ENCODE data around the gene MRPL58. TPM values are rescaled to one million over a fixed set of nuclear protein-coding genes. Genes with fewer than 3 reads are reported as not detected.
"Not testable (repeated sequence)": the region's sequence is repeated elsewhere in the genome, so short reads cannot be mapped to it uniquely, and the experiment has no call there.

MRPL58 gene
- polyA plus RNA-seq (ENCODE audit: insufficient read length in 4 of 4) = 10 to 100 TPM; 26.8 to 29.3 (median 27.7) TPM

DNA sequence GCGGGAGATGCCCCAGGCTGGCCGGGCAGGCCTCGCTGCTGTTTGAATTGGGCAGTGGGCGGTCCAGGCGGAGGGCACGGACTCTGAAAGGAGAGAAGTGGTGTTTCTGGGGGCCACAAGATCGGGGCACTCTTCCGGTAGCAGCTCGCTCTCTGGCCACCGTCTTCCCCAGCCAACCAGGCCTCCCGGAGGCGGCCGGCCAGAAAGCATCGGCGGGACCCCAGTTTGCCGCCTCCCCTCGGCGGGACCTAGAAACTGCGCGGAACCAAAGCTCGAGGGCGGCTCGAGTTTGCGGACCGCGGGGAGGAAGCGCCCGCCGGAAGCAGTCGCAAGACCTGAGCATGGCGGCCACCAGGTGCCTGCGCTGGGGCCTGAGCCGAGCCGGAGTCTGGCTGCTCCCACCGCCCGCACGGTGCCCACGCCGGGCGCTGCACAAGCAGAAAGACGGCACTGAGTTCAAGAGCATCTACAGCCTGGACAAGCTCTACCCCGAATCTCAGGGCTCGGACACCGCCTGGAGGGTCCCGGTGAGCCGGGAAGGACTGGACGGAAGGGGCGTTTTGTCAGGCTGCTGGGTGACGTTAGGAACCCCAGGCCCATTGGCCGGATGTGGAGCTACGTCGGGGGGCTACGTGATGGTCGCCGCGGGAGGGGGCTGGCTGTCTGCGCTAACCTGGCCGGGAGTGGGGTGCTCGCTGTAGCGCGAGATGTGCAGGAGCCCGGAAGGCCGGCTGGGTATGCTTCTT is at the start of gene MRPL58:
TSS of gene MRPL58 (plus strand) at position 325 of the 746 bp plus-strand sequence. CDS start at position 342, 17 bp downstream.
- DNase-seq (ENCODE audit: low read depth in 4 of 4, low spot score in 2 of 4) = peak in 1 of 4 donors; percentile 87

DNA sequence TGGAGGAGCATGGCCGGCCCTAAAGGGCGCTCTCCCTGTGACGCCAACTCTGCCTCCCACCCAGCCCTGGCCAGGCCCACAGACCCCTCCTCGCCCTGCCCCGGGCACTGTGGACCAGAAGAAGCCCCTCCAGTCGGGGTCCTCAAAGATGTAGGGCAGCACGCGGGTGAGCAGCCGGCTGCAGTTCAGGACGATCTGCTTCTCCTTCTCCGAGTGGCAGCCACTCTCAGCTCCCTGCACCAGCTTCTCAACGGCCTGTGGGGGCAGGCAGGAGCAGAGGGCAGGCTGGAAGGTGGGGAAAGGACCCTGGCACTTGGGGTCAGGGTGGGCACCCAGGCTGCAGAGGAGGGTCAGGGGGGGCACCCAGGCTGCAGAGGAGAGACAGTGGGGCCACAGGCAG is 48.8 kb upstream of the MRPL58 start:
- no peak for DNase-seq (ENCODE audit: low read depth in 4 of 4, low spot score in 2 of 4)

DNA sequence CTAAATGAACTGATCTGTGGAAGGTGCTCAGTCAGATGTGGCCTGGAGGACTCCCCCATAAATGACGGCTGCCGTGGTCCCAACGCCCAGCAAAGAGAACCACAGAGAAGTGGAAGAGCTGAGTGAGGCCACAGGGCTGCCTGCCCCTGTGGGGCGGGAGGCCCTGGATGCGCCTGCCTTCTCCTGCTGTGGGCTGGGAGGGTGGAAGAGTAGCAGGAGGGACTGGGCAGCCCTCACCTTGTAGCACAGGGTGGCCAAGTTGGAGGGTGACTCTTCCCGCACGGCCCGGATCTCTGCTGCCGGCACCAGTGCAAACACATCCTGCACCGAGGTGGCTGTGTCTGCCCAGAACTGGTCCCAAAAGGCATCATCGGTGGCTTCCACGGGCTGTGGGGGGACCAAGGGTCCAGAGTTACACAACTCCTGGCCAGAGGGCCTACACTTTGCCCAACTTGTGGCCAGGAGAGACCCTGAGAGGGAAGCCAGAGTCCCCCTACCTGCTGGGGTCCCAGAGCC is 48.2 kb upstream of the MRPL58 start:
- DNase-seq (ENCODE audit: low read depth in 4 of 4, low spot score in 2 of 4) = no peak

DNA sequence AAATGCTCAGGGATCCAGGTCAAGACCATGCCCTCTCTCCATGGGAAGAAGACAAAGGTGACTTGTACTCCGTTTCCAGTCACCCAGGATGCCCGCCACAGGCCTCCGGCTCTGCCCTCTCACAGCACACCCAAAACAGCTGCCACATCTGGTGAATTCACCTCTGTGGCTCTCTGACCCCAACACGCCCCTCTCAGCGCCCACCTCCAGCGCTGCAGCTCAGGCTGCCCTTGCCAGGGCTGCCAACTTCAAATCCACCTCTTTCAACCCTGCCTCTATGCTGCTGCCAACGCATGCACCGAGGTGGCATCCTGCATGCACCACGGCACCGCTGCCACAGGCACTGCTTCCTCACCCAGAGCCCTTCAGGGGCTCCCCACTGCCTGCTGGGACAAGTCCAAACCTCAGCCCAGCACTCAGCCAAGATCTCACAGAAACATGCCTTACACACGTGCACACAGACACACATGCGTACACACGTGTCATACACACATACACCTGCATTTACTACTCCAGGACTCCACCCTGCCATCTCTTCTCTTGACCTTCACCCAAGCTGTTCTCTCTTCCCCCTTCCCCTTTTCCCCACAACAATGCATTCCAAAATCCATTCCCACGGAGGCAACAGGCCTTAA is 47.4 kb upstream of the MRPL58 start:
- no peak for DNase-seq (ENCODE audit: low read depth in 4 of 4, low spot score in 2 of 4)

DNA sequence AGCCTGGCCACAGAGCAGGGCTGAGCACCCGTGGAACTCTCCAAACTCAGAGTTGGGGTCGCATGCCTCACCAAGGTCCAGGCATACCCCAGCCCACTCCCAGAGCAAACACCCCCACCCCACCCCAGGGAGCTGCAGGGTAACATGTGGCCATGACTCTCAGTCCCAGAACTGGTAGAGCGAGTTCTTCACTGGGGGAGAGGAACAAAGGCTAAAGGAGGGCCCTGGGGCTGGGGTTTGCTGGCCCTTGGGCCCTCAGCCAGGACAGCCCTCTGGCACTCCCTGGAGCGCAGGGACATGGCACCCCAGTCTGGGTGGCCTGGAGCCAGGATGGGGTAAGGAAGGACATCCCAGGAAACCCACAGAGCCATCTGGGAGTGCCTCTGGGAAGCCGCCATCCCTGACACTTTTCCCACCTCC is 44.1 kb upstream of the MRPL58 start:
- no peak for DNase-seq (ENCODE audit: low read depth in 4 of 4, low spot score in 2 of 4)

DNA sequence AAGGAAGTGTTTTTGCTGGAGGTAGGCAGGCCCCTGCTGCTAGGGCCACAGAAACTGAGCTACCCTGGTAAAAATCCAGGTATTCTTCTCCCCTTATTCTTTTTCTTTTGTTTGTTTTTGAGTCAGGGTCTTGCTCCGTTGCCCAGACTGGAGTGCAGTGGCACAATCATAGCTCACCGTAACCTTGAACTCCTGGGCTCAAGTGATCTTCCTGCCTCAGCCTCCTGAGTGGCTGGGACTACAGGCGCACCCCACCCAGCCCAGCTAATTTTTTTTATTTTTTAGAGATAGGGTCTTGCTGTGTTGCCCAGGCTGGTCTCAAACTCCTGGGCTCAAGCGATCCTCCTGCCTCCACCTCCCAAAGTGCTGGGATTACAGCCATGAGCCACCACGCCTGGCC is 43.0 kb upstream of the MRPL58 start:
- not testable (repeated sequence) for DNase-seq (ENCODE audit: low read depth in 4 of 4, low spot score in 2 of 4)

DNA sequence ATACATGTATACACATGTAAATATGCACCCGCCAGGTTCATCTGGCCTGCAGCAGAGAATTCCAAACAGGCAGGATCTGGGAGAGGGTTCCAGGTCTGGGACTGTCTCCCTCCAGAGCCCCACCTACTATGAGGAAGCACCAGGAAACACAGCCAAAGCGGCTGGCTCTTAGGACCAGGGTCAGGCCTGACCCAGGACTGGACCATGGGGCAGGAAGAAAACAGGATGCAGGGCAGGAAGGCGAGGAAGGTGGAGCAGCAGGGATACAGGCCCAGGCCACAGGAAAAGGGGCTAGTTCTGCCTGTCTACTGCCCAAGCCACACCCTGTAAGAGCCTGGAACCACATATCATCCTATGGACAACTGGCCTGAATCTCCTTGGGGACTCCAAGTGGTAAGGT is 42.1 kb upstream of the MRPL58 start:
- DNase-seq (ENCODE audit: low read depth in 4 of 4, low spot score in 2 of 4) = no peak

DNA sequence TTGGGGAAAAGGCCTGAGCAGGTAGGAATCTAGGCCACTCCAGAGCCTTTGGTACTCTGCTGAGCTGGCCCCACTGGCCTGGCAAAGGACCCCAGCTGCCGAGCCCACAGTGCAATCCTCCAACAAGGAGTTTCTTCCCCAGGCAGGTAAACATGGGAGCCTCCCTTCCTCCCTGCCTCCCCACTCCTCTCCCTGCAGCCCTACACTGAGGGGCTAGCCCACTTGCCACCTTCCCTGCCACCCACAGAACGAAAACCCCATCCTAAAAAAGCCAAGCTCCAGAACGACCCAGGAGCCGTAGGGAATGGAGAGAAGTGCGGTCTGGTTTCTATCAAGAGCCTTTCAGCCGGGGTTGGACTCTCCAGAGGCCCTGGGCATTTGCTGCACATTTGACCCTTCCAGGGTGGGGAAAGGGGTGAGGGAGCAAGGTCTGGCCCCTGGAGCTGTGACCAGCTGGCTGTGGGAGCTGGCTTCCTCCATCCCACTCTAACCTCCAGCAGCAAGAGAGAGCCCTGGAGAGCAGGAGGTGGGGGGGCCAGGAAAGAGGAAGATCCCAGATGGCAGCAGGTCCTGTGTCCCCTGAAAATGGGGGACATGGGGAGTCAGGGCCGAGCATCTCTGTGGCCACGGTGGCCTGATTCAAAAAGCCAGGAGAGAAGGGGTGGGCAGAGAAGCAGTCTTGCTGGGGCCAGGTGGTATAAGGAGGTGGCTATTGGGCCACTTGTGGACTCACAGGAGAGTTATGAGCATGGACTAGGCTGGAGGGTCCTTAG is 41.2 kb upstream of the MRPL58 start:
- no peak for DNase-seq (ENCODE audit: low read depth in 4 of 4, low spot score in 2 of 4)

DNA sequence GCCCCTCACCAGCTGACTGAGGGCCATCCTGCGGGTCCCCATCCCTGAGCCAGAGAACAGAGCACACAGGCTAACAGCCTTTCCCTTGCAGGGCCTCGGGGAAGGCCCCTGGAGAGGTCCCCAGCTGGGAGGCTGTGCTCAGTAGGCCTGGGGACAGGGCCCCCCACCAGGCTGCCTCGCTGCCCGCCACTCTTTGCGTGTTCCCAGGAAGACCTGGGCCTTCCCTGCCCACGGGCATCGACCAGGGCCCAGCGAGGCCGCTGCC is 40.7 kb upstream of the MRPL58 start:
- DNase-seq (ENCODE audit: low read depth in 4 of 4, low spot score in 2 of 4) = no peak

DNA sequence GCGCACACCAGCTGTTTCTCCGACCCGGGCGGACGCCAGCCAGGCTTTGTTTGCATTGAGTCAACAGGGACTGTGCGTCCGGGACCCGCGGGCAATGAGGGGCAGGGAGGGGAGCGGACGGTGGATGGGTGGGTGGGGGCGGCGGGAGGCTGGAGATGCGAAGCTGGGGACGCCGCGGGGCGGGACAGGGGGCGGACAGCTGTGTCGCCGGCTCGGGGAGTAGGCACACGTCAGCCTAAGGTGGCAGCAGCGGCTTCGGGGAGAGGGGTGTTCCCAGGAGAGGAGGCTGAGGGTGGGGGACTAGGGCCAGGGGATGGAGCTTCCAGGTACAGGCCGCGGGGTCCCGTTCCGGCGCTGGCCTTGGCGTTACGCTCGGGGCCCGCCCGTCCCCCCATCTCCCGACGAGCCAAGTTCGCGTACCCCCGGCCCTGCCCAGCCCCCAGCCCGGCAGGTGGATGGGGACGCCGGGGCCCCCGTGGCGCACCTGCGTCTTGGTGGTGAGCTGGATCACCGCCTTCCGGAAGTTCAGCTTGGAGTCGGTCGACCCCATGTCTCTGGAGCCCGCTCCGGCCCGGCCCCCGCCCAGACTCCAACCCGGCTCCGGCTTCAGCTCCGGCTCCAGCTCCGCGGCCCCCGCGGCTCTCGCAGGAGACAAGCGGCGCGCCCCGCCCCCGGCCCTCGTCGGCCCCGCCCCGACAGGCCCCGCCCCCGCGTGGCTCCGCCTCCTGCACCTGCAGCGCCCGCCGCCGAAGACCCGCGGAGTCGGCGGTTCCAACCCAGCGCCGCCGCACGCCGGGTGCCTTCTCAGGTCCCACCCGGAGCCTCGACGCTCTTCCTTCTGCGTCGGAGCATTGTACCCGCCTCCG is 40.1 kb upstream of the MRPL58 start, which contains the start of gene HID1:
TSS of gene HID1 (minus strand) at position 653 of the 866 bp plus-strand sequence. CDS start at position 550, 103 bp downstream.
- DNase-seq (ENCODE audit: low read depth in 4 of 4, low spot score in 2 of 4) = no peak

DNA sequence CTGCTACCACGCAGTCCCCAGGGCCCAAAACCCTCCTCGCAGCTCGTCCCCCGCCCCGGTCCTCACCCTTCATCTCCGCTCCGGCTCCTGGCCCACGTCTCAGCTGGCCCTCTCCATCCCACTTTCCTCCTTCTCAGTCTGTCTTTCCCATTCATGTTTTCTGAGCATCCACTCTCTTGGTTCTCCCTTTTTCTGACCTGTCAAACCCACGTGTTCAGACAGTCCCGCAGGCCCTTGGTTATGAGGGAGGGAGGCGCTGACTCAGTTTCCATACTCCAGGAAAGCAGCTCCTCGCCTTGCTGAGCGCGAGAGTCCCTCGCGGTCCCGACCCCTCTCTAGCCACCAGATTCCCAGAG is 39.5 kb upstream of the MRPL58 start:
- DNase-seq (ENCODE audit: low read depth in 4 of 4, low spot score in 2 of 4) = no peak

DNA sequence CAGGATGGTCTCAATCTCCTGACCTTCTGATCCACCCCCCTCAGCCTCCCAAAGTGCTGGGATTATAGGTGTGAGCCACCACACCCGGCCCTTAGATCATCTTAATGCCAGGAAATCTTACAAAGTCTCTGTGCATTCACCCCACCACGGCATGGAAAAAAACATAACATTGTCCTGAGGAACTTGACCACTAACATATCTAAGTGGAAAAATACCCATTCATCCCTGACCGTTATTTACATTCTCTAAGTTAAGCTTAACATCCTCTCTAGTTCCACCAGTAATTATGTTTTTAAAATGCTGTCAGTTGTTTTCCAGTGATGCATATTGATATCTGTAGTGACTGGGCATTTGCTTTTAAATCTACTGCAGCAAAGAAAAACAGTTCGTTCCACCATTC is 36.5 kb upstream of the MRPL58 start:
- DNase-seq (ENCODE audit: low read depth in 4 of 4, low spot score in 2 of 4) = no peak

DNA sequence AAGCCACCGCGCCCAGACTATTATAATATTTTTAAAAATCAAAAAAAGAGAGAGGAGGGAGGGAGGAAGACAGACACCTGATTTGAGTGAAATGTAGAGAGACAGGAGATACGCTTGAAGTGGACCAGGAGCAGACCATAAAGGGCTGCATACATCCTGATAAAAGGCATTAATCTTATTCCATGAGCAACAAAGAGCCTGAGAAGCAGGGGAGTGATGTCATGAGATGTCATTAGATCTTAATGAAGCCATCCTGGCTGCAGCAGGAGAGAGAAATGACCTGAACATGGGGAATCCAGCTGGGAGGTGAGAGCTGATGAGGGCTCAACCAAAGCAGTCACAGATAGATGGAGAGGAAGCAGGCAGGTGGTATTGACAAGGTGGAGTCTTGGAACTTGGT is 34.7 kb upstream of the MRPL58 start:
- no peak for DNase-seq (ENCODE audit: low read depth in 4 of 4, low spot score in 2 of 4)

DNA sequence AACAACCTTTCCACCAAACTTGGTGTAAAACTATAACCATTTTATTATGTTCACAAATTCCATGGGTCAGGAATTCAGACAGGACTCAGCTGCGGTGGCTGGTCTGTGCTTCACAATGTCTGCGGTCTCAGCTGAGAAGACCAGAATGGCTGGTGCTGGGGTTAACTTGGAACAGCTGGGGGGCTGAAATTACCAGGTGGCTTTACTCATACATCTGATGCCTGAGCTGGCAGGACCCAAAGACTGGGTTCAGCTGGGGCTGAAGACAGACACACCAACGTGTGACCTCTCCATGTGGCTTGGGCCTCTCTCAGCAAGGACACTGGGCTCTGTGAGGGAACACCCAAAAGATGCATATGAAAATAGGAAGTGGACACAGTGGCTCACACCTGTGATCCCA is 34.2 kb upstream of the MRPL58 start:
- DNase-seq (ENCODE audit: low read depth in 4 of 4, low spot score in 2 of 4) = no peak

DNA sequence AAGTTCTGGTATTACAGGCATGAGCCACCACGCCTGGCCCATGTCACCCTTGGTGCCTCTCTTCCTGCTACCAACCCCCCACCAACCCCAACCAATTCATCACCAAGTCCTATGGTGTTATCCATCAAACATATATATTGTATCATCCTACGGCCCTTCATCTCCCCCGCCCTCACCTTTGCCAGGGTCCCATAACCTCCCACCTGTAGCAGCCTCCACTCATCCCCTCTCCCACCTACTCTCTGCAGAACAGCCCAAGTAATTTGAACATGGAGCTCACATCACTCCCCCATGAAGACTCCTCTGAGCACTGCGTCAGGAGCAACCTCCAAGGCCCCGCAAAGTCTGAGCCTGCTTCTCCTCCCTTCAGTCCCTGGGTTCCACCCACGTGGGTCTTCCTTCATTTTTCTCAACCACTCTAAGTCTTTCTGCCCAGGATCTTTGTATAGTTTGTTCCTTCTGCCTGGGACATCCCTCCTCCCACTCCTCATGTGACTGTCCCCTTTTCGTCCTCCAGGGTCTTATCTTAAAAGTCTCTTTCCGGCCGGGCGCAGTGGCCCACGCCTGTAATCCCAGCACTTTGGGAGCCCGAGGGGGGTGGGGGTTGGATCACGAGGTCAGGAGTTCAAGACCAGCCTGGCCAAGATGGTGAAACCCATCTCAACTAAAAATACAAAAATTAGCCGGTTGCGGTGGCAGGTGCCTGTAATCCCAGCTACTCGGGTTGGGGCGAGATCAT is 32.9 kb upstream of the MRPL58 start:
- no peak for DNase-seq (ENCODE audit: low read depth in 4 of 4, low spot score in 2 of 4)

DNA sequence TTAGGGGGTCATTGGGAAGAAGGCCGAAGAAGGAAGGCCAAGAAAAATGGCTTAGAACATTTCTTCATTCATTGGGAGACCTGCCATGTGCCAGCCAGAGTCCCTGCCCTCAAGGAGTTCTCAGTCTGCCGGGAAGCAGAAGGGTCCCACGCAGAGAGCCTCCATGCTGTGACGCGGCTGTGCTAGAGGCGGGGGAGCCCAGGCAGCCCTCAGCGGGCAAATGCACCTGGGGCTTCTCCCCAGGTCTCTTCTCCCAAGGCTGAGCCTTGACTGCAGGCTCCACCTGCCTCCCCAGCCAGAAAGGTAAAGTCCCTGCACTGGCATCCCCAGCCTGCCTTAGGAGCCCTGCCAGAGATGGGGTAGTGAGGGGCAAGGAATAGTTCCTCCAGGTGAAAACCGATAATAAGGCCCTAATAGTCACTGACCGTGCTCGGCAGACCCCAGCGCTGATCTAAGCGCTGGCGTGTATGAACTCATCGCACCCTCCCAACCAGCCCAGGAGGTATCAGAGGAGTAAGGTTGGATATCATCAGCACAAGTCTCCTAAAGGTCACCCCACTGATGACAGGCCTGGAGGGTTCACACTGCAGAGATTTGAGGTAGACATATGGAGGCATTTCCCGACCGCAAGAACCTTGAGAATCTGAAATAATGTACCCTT is 31.0 kb upstream of the MRPL58 start:
- DNase-seq (ENCODE audit: low read depth in 4 of 4, low spot score in 2 of 4) = no peak

DNA sequence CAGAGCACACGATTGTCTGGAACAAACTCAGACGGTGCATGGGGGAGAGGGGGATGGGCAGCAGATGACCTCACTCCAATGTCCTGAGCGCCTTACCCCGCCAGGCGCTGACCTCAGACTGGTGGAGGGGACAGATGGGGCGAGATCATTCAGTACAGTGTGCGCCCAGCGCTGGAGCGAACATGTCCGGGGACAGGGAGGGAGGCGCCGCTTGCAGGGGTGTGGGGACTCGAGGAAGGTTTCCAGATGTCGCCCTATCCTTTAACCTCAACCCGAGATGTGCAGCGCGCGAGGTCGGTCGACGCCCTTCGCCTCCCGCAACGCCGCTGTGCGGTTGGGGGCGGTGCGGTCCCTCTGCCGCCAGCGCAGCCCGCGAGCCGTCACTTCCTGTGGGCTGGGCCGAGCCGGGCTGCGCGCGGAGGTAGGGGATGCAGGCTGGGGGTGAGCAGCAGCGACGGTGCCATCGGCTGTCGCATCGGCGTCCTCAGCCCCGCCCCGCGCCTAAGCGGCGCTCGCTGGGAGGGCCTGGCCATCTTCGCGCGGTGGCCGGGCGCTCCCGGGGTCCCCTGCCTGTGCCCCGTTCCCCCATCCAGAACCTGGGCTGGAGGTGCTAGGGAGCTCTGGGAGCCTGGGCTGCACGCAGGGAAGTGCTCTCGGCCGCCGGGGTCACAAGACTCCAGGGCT is 30.3 kb upstream of the MRPL58 start:
- DNase-seq (ENCODE audit: low read depth in 4 of 4, low spot score in 2 of 4) = peak in 1 of 4 donors; percentile 57

DNA sequence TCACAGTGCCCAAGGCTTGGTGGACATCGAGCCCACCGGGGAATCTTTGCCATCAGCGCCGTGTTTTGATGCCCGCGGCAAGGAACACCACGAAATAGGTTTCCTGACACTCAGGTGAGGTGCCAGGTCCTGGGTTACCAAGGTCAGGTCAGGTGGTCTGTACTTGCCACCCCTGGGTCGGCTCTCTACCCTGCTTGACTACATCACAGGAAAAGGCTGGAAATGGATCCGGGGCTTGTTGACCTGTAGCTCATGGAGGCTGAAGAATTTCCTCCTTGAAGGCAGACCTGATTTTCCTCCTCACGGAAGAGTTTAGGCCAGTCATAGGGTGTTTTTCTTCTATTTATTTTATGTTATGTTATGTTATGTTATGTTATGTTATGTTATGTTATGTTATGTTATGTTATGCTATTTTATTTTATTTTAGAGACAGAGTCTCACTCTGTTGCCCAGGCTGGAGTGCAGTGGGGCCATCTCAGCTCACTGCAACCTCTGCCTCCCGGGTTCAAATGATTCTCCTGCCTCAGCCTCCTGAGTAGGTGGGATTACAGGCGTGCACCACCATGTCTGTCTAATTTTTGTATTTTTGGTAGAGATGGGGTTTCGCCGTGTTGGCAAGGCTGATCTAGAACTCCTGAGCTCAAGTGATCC is 29.7 kb upstream of the MRPL58 start:
- not testable (repeated sequence) for DNase-seq (ENCODE audit: low read depth in 4 of 4, low spot score in 2 of 4)
